ENCODE results near the gene KSR2. TPM values are rescaled to one million over a fixed set of nuclear protein-coding genes. Genes with fewer than 3 reads are reported as not detected.

KSR2 gene
- total and polyA plus RNA-seq, 2 of the 4 experiments (the other 2 are of a cell fraction) = not detected

- Histone ChIP-seq H3K27me3 (ENCODE audit: control insufficient read depth, insufficient read depth, low read length) (no peaks in the 10 kb centered on the region), H2BK120ac (ENCODE audit: low read depth, low read length) (no peak overlapping the region), H2BK20ac (ENCODE audit: low read depth, low read length) (no peak overlapping the region), H2AFZ (replicated peaks; ENCODE audit: low read length, poor library complexity) (no peak overlapping the region), H3K18ac (ENCODE audit: low read depth, low read length) (no peak overlapping the region), H3K4me2 (ENCODE audit: low read depth, low read length) (no peak overlapping the region), H3K56ac (ENCODE audit: extremely low read depth, insufficient read depth, low read length) (no peak overlapping the region), H3K27ac (ENCODE audit: insufficient read depth, low read length) (no peak overlapping the region), H4K20me1 (ENCODE audit: insufficient read depth, low read length) (no peaks in the 10 kb centered on the region), H4K91ac (ENCODE audit: insufficient read depth, low read depth, low read length) (no peak overlapping the region), H2AK9ac (replicated peaks; ENCODE audit: low read depth, low read length, poor library complexity) (no peak overlapping the region), H3K4me3 (ENCODE audit: insufficient read depth, low read depth, low read length) (no peak overlapping the region), H3K9me3 (ENCODE audit: control insufficient read depth, insufficient read depth, low read length) (peaks cover 28% of the 10 kb centered on the region), H3K9me1 (ENCODE audit: insufficient read depth, low read length) (no peaks in the 10 kb centered on the region), H3K23ac (ENCODE audit: low read depth, low read length) (no peak overlapping the region), H3K14ac (replicated peaks; ENCODE audit: low read depth, low read length) (no peak overlapping the region), H2AK5ac (ENCODE audit: low read depth, low read length) (no peak overlapping the region), H3K79me1 (ENCODE audit: low read depth in 1 of 2, low read length in 2 of 2) (no peaks in the 10 kb centered on the region), H3K36me3 (ENCODE audit: control insufficient read depth, insufficient read depth, low read length) (no peaks in the 10 kb centered on the region), H4K5ac (ENCODE audit: low read depth, low read length) (no peak overlapping the region), H2BK15ac (ENCODE audit: low read depth, low read length) (no peak overlapping the region), H3K4me1 (ENCODE audit: control insufficient read depth, insufficient read depth, low read length) (no peaks in the 10 kb centered on the region), H2BK5ac (ENCODE audit: low read depth, low read length, poor library complexity, severe bottlenecking) (no peak overlapping the region), H3K4ac (ENCODE audit: low read depth, low read length) (no peak overlapping the region), H3K9ac (ENCODE audit: low read depth, low read length) (no peak overlapping the region), H4K8ac (ENCODE audit: low read depth in 2 of 2, low read length in 2 of 2) (no peak overlapping the region)
- no peak for ATAC-seq (ENCODE audit: low read depth)
- POLR2A ChIA-PET (ENCODE audit: unreplicated experiment) = no interaction called here
- DNase-seq = no peak
- CTCF ChIA-PET = no interaction called here
- in situ Hi-C loops (cut with MboI; ENCODE audit: low sequenced_read_pairs) = no loop called here
- BruUV-seq (replicated peaks) = no TSS peak
- no peak for TF ChIP-seq RAD21 (IDR thresholded peaks at IDR 0.05; ENCODE audit: low read length)
- no peak for TF ChIP-seq USF2 (IDR thresholded peaks at IDR 0.05; ENCODE audit: low read depth, low read length)
- TF ChIP-seq, protein P1, sequence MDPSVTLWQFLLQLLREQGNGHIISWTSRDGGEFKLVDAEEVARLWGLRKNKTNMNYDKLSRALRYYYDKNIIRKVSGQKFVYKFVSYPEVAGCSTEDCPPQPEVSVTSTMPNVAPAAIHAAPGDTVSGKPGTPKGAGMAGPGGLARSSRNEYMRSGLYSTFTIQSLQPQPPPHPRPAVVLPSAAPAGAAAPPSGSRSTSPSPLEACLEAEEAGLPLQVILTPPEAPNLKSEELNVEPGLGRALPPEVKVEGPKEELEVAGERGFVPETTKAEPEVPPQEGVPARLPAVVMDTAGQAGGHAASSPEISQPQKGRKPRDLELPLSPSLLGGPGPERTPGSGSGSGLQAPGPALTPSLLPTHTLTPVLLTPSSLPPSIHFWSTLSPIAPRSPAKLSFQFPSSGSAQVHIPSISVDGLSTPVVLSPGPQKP (IDR thresholded peaks at IDR 0.05; ENCODE audit: borderline replicate concordance, low read depth, low read length) = no peak
- TF ChIP-seq RFX5 (IDR thresholded peaks at IDR 0.05; ENCODE audit: low read depth, low read length) = no peak
- no peak for TF ChIP-seq MAFK (IDR thresholded peaks at IDR 0.05; ENCODE audit: low read depth, low read length)
- TF ChIP-seq FOS (IDR thresholded peaks at IDR 0.05; ENCODE audit: low read depth, low read length) = no peak
- no peak for TF ChIP-seq BHLHE40 (IDR thresholded peaks at IDR 0.05; ENCODE audit: low read depth, low read length)
- no peak for TF ChIP-seq SMC3 (IDR thresholded peaks at IDR 0.05; ENCODE audit: low read depth, low read length)
- no peak for TF ChIP-seq CEBPB (IDR thresholded peaks at IDR 0.05; ENCODE audit: low read depth, low read length)
- no peak for TF ChIP-seq CTCF (conservative IDR thresholded peaks at IDR 0.05; ENCODE audit: low read depth, low read length)
- no peak for TF ChIP-seq NFE2L2 (IDR thresholded peaks at IDR 0.05; ENCODE audit: low read depth, low read length)
- intact Hi-C loops (cut with micrococcal nuclease) = no loop called here
- WGBS, 2 experiments (ENCODE audit: extremely low coverage in 2 of 2, insufficient read length in 1 of 2) = no CpG with 5 or more reads among the region's 5 CpGs
- dilution Hi-C loops (cut with HindIII; ENCODE audit: low sequenced_read_pairs, unreplicated experiment) = no loop called here
Observed at GRCh38 chr12:117514016-117514415, 454.8 kb downstream of the KSR2 start.

All from IMR-90 (cell line).